Stimulated activated naive CD8-positive, alpha-beta T cell treated with anti-CD3 and anti-CD28 coated beads, Interleukin-15, amount 100 ng/mL, for 72 hours (primary cell): ENCODE measurements around the gene EMC9.

Experiments
- ATAC-seq: fragments of 150-1000 bp; cut with Tn5 transposase; 2 replicates; pipeline ENCODE4 v1.10.0; 2021; ENCODE audit warnings: mild to moderate bottlenecking, moderate library complexity
- DNase-seq, 2 donors: peaks; one replicate each; pipeline ENCODE4 v3.0.0; 2021 to 2022
- H3K27ac Mint-ChIP-seq, 2 donors: one replicate each; pipeline ENCODE4 v1.8.0; 2022; ENCODE audit warnings: mild to moderate bottlenecking in 2 of 2, mixed read lengths in 2 of 2, moderate library complexity in 2 of 2
- H3K27me3 Mint-ChIP-seq: one replicate; pipeline ENCODE4 v1.8.0; 2022; ENCODE audit warnings: mixed read lengths
- H3K4me1 Mint-ChIP-seq: one replicate; pipeline ENCODE4 v1.8.0; 2022; ENCODE audit warnings: mild to moderate bottlenecking, mixed read lengths
- H3K4me3 Mint-ChIP-seq, 2 donors: one replicate each; pipeline ENCODE4 v1.8.0; 2022; ENCODE audit warnings: mild to moderate bottlenecking in 2 of 2, mixed read lengths in 2 of 2, moderate library complexity in 1 of 2
- H3K9me3 Mint-ChIP-seq, 2 donors: one replicate each; pipeline ENCODE4 v1.8.0; 2022; ENCODE audit warnings: mixed read lengths in 2 of 2

The EMC9 gene

GRCh38 chr14:24179961-24180796 is 38.8 kb upstream of the EMC9 start:
- H3K4me1 Mint-ChIP-seq: peaks cover 30% of the 10 kb centered on the region
- DNase-seq (no peak), ATAC-seq (no peak)
- H3K4me3 Mint-ChIP-seq: no peak overlapping the region
- H3K9me3 Mint-ChIP-seq: no peaks in the 10 kb centered on the region
- peak overlapping the region in 1 of 2 donors; percentile 83 for H3K27ac Mint-ChIP-seq
- no peaks in the 10 kb centered on the region for H3K27me3 Mint-ChIP-seq

GRCh38 chr14:24179294-24179960 is 38.0 kb upstream of the EMC9 start:
- no peaks in the 10 kb centered on the region for H3K9me3 Mint-ChIP-seq
- H3K4me1 Mint-ChIP-seq: peaks cover 26% of the 10 kb centered on the region
- ATAC-seq (no peak), DNase-seq (no peak)
- H3K27me3 Mint-ChIP-seq: no peaks in the 10 kb centered on the region
- H3K4me3 Mint-ChIP-seq: no peak overlapping the region
- peak overlapping the region in 1 of 2 donors; percentile 93 for H3K27ac Mint-ChIP-seq

- no peaks in the 10 kb centered on the region for H3K9me3 Mint-ChIP-seq
- peaks cover 26% of the 10 kb centered on the region for H3K4me1 Mint-ChIP-seq
- H3K27ac Mint-ChIP-seq: peak overlapping the region in 1 of 2 donors; percentile 93
- no peak overlapping the region for H3K4me3 Mint-ChIP-seq
- DNase-seq: no peak
- H3K27me3 Mint-ChIP-seq: no peaks in the 10 kb centered on the region
- ATAC-seq: no peak
Measured at GRCh38 chr14:24178399-24179178, 37.2 kb upstream of the EMC9 start.

- Mint-ChIP-seq H3K9me3 (no peaks in the 10 kb centered on the region), H3K27me3 (no peaks in the 10 kb centered on the region), H3K4me1 (peaks cover 25% of the 10 kb centered on the region), H3K27ac (peak overlapping the region in 1 of 2 donors; percentile 66), H3K4me3 (no peak overlapping the region)
- ATAC-seq (no peak), DNase-seq (no peak)
Measured at GRCh38 chr14:24177891-24178290, 36.5 kb upstream of the EMC9 start.

GRCh38 chr14:24177041-24177825 is 35.8 kb upstream of the EMC9 start:
- H3K27ac Mint-ChIP-seq: peak overlapping the region; percentile 66 to 77
- peaks cover 22% of the 10 kb centered on the region for H3K4me1 Mint-ChIP-seq
- ATAC-seq (no peak), DNase-seq (no peak)
- H3K4me3 Mint-ChIP-seq: no peak overlapping the region
- H3K9me3 Mint-ChIP-seq: no peaks in the 10 kb centered on the region
- H3K27me3 Mint-ChIP-seq: no peaks in the 10 kb centered on the region

- no peak overlapping the region for H3K27ac Mint-ChIP-seq
- DNase-seq: no peak
- no peak for ATAC-seq
- no peaks in the 10 kb centered on the region for H3K27me3 Mint-ChIP-seq
- H3K9me3 Mint-ChIP-seq: no peaks in the 10 kb centered on the region
- no peak overlapping the region for H3K4me3 Mint-ChIP-seq
- H3K4me1 Mint-ChIP-seq: peaks cover 22% of the 10 kb centered on the region
Measured at GRCh38 chr14:24176599-24176998, 35.2 kb upstream of the EMC9 start.

- H3K27ac Mint-ChIP-seq: peak overlapping the region in 1 of 2 donors; percentile 65
- DNase-seq (no peak), ATAC-seq (no peak)
- no peaks in the 10 kb centered on the region for H3K27me3 Mint-ChIP-seq
- H3K4me1 Mint-ChIP-seq: peaks cover 32% of the 10 kb centered on the region
- H3K4me3 Mint-ChIP-seq: peak overlapping the region; percentile 34 to 95
- no peaks in the 10 kb centered on the region for H3K9me3 Mint-ChIP-seq
Measured at GRCh38 chr14:24172871-24173281, 31.5 kb upstream of the EMC9 start.

GRCh38 chr14:24172261-24172860 is 31.0 kb upstream of the EMC9 start:
- Mint-ChIP-seq H3K4me3 (peak overlapping the region; percentile 88 to 95), H3K27me3 (no peaks in the 10 kb centered on the region), H3K9me3 (no peaks in the 10 kb centered on the region), H3K27ac (peak overlapping the region; percentile 74 to 88), H3K4me1 (peaks cover 37% of the 10 kb centered on the region)
- ATAC-seq: no peak
- no peak for DNase-seq

GRCh38 chr14:24171422-24172260 is 30.2 kb upstream of the EMC9 start, which contains the start of gene REC8:
Gene REC8, plus strand, starts transcription at chr14:24172080. Its CDS starts 473 bp downstream, at chr14:24172553.
- no peaks in the 10 kb centered on the region for H3K9me3 Mint-ChIP-seq

GRCh38 chr14:24167469-24168114 is 26.2 kb upstream of the EMC9 start:
- no peaks in the 10 kb centered on the region for H3K9me3 Mint-ChIP-seq
- DNase-seq (no peak), ATAC-seq (no peak)
- H3K4me1 Mint-ChIP-seq: peaks cover 77% of the 10 kb centered on the region
- no peaks in the 10 kb centered on the region for H3K27me3 Mint-ChIP-seq
- H3K4me3 Mint-ChIP-seq: no peak overlapping the region
- H3K27ac Mint-ChIP-seq: peak overlapping the region; percentile 94 to 97

More at GRCh38 chr14:24171422-24172260, 30.2 kb upstream of the EMC9 start, which contains the start of gene REC8:
- peaks cover 44% of the 10 kb centered on the region for H3K4me1 Mint-ChIP-seq
- no peaks in the 10 kb centered on the region for H3K27me3 Mint-ChIP-seq
- peak within 1 kb of the TSS; percentile 88 to 95 for H3K4me3 Mint-ChIP-seq
- H3K27ac Mint-ChIP-seq: peak within 1 kb of the TSS; percentile 74 to 92
- peak; percentile 89 for ATAC-seq
- DNase-seq: peak; percentile 83 to 88

- no peak for DNase-seq
- Mint-ChIP-seq H3K27ac (peak overlapping the region; percentile 92 to 94), H3K4me1 (peaks cover 80% of the 10 kb centered on the region), H3K4me3 (peak overlapping the region in 1 of 2 donors; percentile 19), H3K9me3 (no peaks in the 10 kb centered on the region), H3K27me3 (no peaks in the 10 kb centered on the region)
- no peak for ATAC-seq
Measured at GRCh38 chr14:24165785-24166184, 24.4 kb upstream of the EMC9 start.

GRCh38 chr14:24164518-24164991 is 23.2 kb upstream of the EMC9 start:
- Mint-ChIP-seq H3K4me3 (no peak overlapping the region), H3K27ac (peak overlapping the region in 1 of 2 donors; percentile 100), H3K4me1 (peaks cover 89% of the 10 kb centered on the region), H3K27me3 (no peaks in the 10 kb centered on the region), H3K9me3 (no peaks in the 10 kb centered on the region)
- no peak for ATAC-seq
- DNase-seq: no peak

GRCh38 chr14:24162093-24162492 is 20.7 kb upstream of the EMC9 start:
- peak overlapping the region; percentile 96 to 98 for H3K4me3 Mint-ChIP-seq
- peaks cover 76% of the 10 kb centered on the region for H3K4me1 Mint-ChIP-seq
- DNase-seq: no peak
- no peaks in the 10 kb centered on the region for H3K9me3 Mint-ChIP-seq
- peak overlapping the region; percentile 100 for H3K27ac Mint-ChIP-seq
- H3K27me3 Mint-ChIP-seq: no peaks in the 10 kb centered on the region
- no peak for ATAC-seq
